PFSK-1 (cell line): Measurements from ENCODE around the gene TRIM54.

Experiments used
- POLR2AphosphoS5 ChIP-seq: IDR thresholded peaks from 2 replicates; pipeline ENCODE4 v1.6.1; 2012; ENCODE audit warnings: low read depth, mild to moderate bottlenecking, control low read depth, low read length, moderate library complexity
- REST ChIP-seq, 2 experiments: IDR thresholded peaks; 2 replicates each; pipeline versions ENCODE4 v1.6.1 to v1.8.0; 2011 to 2012; ENCODE audit warnings: low read depth in 2 of 2, low read length in 2 of 2, control low read depth in 1 of 2, inconsistent platforms in 1 of 2, mild to moderate bottlenecking in 1 of 2, moderate library complexity in 1 of 2; ENCODE audit not compliant: insufficient read depth in 1 of 2

- TF ChIP-seq POLR2AphosphoS5 (no peak), REST (IDR thresholded peaks at IDR 0.05; ENCODE audit: insufficient read depth in 1 of 2, low read depth in 2 of 2, low read length in 2 of 2) (no peak)
Observed at GRCh38 chr2:27280826-27281225, 1.4 kb upstream of the TRIM54 start.
